Panc1 (cell line): ENCODE results near the gene PCED1B. TPM values are rescaled to one million over a fixed set of nuclear protein-coding genes. Genes with fewer than 3 reads are reported as not detected.
"Not testable (repeated sequence)": the region's sequence is repeated elsewhere in the genome, so short reads cannot be mapped to it uniquely, and the experiment has no call there.

Experiments
- ATAC-seq: fragments of 200-7000 bp; cut with Tn5 transposase; 2 replicates; pipeline ENCODE4 v1.9.1; 2020; ENCODE audit warnings: mild to moderate bottlenecking, moderate library complexity
- BruUV-seq: library from RNA; stranded (reverse); fragments of 400-500 nt; replicated peaks from 2 replicates; lab custom pipeline; 2021; lab: Mats Ljungman, UMichigan
- CTCF ChIA-PET: fragments of 300-600 bp; sonication (Branson Sonifier 250); formaldehyde crosslinking; loops from one replicate; lab custom pipeline; 2022; ENCODE audit warnings: antibody characterized with exemption; lab: Charles Lee
- POLR2A ChIA-PET: fragments of 300-600 bp; sonication (Branson Sonifier 250); formaldehyde crosslinking; loops from one replicate; lab custom pipeline; 2022; ENCODE audit warnings: antibody characterized with exemption; lab: Charles Lee
- DNase-seq: peaks from one replicate; pipeline ENCODE4 v3.0.0-alpha.2; 2010; ENCODE audit warnings: low read depth, low spot score
- H3K27ac ChIP-seq: 2 replicates; pipeline ENCODE4 v1.5.1; 2011; ENCODE audit warnings: mild to moderate bottlenecking, low read length, inconsistent platforms
- H3K27me3 ChIP-seq: fragments of 200-500 bp; sonication (Bioruptor generic); 2 replicates; pipeline ENCODE4 v1.6.0; 2014; ENCODE audit warnings: low read length, inconsistent platforms; ENCODE audit not compliant: control insufficient read depth, insufficient read depth
- H3K36me3 ChIP-seq: fragments of 200-500 bp; sonication (Bioruptor generic); 2 replicates; pipeline ENCODE4 v1.5.1; 2014; ENCODE audit warnings: inconsistent platforms, mild to moderate bottlenecking, low read length, moderate library complexity; ENCODE audit not compliant: control insufficient read depth, insufficient read depth
- H3K4me1 ChIP-seq: 2 replicates; pipeline ENCODE4 v1.5.1; 2011; ENCODE audit warnings: inconsistent platforms, mild to moderate bottlenecking, low read length, moderate library complexity; ENCODE audit not compliant: control insufficient read depth, insufficient read depth
- H3K4me3 ChIP-seq, 2 experiments: 2 replicates each; pipeline ENCODE4 v1.5.1; 2011 to 2012; ENCODE audit warnings: low read depth in 2 of 2, low read length in 2 of 2, mild to moderate bottlenecking in 2 of 2, inconsistent platforms in 1 of 2, moderate library complexity in 1 of 2
- H3K9me3 ChIP-seq: fragments of 200-500 bp; sonication (Bioruptor generic); 2 replicates; pipeline ENCODE4 v1.5.1; 2014; ENCODE audit warnings: low read depth, mild to moderate bottlenecking, inconsistent platforms, low read length, moderate library complexity; ENCODE audit not compliant: control insufficient read depth, insufficient read depth
- POLR2AphosphoS5 ChIP-seq: IDR thresholded peaks from 2 replicates; pipeline ENCODE4 v1.6.1; 2012; ENCODE audit warnings: mild to moderate bottlenecking, low read depth, low read length, moderate library complexity
- REST ChIP-seq, 2 experiments: IDR thresholded peaks; 2 replicates each; pipeline ENCODE4 v1.6.1; 2011 to 2012; ENCODE audit warnings: low read depth in 2 of 2, control low read depth in 1 of 2, low read length in 1 of 2, mild to moderate bottlenecking in 1 of 2, moderate library complexity in 1 of 2; ENCODE audit not compliant: insufficient read depth in 1 of 2
- SIN3A ChIP-seq: IDR thresholded peaks from 2 replicates; pipeline ENCODE4 v1.6.1; 2012; ENCODE audit warnings: low read depth, mild to moderate bottlenecking, low read length, moderate library complexity, borderline replicate concordance; ENCODE audit not compliant: insufficient read depth
- TCF7L2 ChIP-seq: IDR thresholded peaks from 2 replicates; pipeline ENCODE4 v1.6.1; 2011; ENCODE audit warnings: mild to moderate bottlenecking, low read depth, low read length, inconsistent platforms
- in situ Hi-C: cut with HindIII; loops from 2 replicates; pipeline ENCODE4 v1.10.0; 2016; ENCODE audit warnings: low sequenced_read_pairs, low pct_unique_long_range_greater_than_20kb
- intact Hi-C: fragments of 100-400 bp; cut with micrococcal nuclease; formaldehyde crosslinking; loops from one replicate; pipeline ENCODE4 v1.10.0; 2022; ENCODE audit not compliant: unreplicated experiment
- total RNA-seq: library from RNA; stranded (reverse); gene quantifications from one replicate; pipeline ENCODE4 v1.2.1, GENCODE V29; 2021; ENCODE audit not compliant: unreplicated experiment
- TF ChIP-seq, protein P1 (sequence below): fragments of 450-650 bp; IDR thresholded peaks from 2 replicates; pipeline ENCODE4 v1.5.1; 2017; ENCODE audit warnings: mild to moderate bottlenecking

PCED1B gene
- total RNA-seq, 1 experiment from 2014 or later = 0.82 TPM

DNA sequence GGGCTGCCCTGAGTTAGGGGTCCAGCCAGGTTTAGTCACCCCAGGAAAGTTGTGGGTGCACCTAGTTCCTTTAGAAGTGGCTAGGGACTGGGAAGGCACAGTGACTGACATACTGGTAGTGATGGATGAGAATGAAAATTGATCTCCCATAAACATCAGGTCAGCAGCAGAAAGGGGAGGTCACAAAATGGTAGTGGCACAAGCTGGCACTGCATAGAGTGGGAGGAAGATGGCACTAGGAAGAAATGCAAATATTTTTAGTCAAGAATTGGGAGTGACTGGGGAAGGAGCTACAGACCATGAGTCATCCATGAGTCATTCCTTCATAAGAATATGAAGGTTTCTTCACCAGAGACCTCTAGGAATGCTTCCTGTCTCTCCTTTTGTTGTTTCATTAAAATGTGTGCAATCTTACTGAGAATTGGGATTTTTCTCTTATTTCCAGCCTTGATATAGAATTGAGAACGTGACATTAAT, 198.6 kb downstream of the PCED1B start:
- Histone ChIP-seq H3K4me3 (no peak overlapping the region), H3K27ac (no peak overlapping the region), H3K36me3 (no peaks in the 10 kb centered on the region), H3K27me3 (no peaks in the 10 kb centered on the region), H3K9me3 (no peaks in the 10 kb centered on the region), H3K4me1 (no peaks in the 10 kb centered on the region; the same call in 1 of the 2 replicates)
- ChIA-PET CTCF (no interaction called here), POLR2A (no interaction called here)
- peak; percentile 62 for DNase-seq
- in situ Hi-C loops = no loop called here
- ATAC-seq = peak; percentile 85
- no TSS peak for BruUV-seq
- intact Hi-C loops = no loop called here
- TF ChIP-seq POLR2AphosphoS5 (no peak), TCF7L2 (no peak), SIN3A (no peak), REST (IDR thresholded peaks at IDR 0.05; ENCODE audit: insufficient read depth in 1 of 2, low read depth in 2 of 2, low read length in 1 of 2) (no peak)
- TF ChIP-seq, protein P1, sequence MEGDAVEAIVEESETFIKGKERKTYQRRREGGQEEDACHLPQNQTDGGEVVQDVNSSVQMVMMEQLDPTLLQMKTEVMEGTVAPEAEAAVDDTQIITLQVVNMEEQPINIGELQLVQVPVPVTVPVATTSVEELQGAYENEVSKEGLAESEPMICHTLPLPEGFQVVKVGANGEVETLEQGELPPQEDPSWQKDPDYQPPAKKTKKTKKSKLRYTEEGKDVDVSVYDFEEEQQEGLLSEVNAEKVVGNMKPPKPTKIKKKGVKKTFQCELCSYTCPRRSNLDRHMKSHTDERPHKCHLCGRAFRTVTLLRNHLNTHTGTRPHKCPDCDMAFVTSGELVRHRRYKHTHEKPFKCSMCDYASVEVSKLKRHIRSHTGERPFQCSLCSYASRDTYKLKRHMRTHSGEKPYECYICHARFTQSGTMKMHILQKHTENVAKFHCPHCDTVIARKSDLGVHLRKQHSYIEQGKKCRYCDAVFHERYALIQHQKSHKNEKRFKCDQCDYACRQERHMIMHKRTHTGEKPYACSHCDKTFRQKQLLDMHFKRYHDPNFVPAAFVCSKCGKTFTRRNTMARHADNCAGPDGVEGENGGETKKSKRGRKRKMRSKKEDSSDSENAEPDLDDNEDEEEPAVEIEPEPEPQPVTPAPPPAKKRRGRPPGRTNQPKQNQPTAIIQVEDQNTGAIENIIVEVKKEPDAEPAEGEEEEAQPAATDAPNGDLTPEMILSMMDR = no peak

GRCh38 chr12:47279758-47280157, 200.3 kb downstream of the PCED1B start:
- DNase-seq, in situ Hi-C loops, BruUV-seq, H3K27ac ChIP-seq, CTCF ChIA-PET, H3K9me3 ChIP-seq, ATAC-seq, H3K27me3 ChIP-seq, H3K4me3 ChIP-seq, H3K36me3 ChIP-seq, intact Hi-C loops, H3K4me1 ChIP-seq: not testable (repeated sequence)
- POLR2A ChIA-PET = interaction anchor here (0.7 kb wide), 1 partner anchor 760 kb away, joined by 9 read pairs; no protein-coding TSS in a partner anchor

- Histone ChIP-seq H3K27me3 (no peaks in the 10 kb centered on the region), H3K27ac (no peak overlapping the region), H3K36me3 (no peaks in the 10 kb centered on the region), H3K9me3 (no peaks in the 10 kb centered on the region), H3K4me3 (no peak overlapping the region), H3K4me1 (no peaks in the 10 kb centered on the region; the same call in 1 of the 2 replicates)
- ATAC-seq (no peak), DNase-seq (no peak)
- intact Hi-C loops = no loop called here
- no TSS peak for BruUV-seq
- ChIA-PET CTCF (no interaction called here), POLR2A (no interaction called here)
- in situ Hi-C loops = no loop called here
- TF ChIP-seq POLR2AphosphoS5 = no peak
- no peak for TF ChIP-seq TCF7L2
- no peak for TF ChIP-seq REST (IDR thresholded peaks at IDR 0.05; ENCODE audit: insufficient read depth in 1 of 2, low read depth in 2 of 2, low read length in 1 of 2)
- no peak for TF ChIP-seq SIN3A
- TF ChIP-seq, protein P1 = no peak
These were observed 201.3 kb downstream of the PCED1B start for GRCh38 chr12:47280543-47281300.
